OCI-LY3 (cell line): ENCODE measurements around the gene KCTD2.

Experiments used
- H2AFZ ChIP-seq: fragments of 200-600, 300-600 bp; shearing (Covaris generic); 2 replicates; pipeline ENCODE4 v1.6.0; 2014; ENCODE audit warnings: antibody characterized with exemption, low read depth, low read length
- H3K27ac ChIP-seq: fragments of 200-600, 300-600 bp; sonication (generic); 2 replicates; pipeline ENCODE4 v1.5.1; 2014; ENCODE audit warnings: mild to moderate bottlenecking, low read length, moderate library complexity, mixed read lengths
- H3K27me3 ChIP-seq: fragments of 200-600, 300-600 bp; sonication (generic); 2 replicates; pipeline ENCODE4 v1.6.1; 2014; ENCODE audit warnings: low read depth, low read length, mixed read lengths
- H3K36me3 ChIP-seq: fragments of 200-600, 300-600 bp; sonication (generic); replicated peaks from 2 replicates; pipeline ENCODE3; 2014; ENCODE audit warnings: low read depth, low read length, mixed read lengths
- H3K4me1 ChIP-seq: fragments of 300-600, 200-600 bp; sonication (generic); 2 replicates; pipeline ENCODE4 v1.6.1; 2014; ENCODE audit warnings: low read length, mixed read lengths
- H3K4me2 ChIP-seq: fragments of 200-600, 300-600 bp; sonication (generic); 2 replicates; pipeline ENCODE4 v1.6.1; 2014; ENCODE audit warnings: low read length, mixed read lengths
- H3K4me3 ChIP-seq: fragments of 300-600, 200-600 bp; sonication (generic); 2 replicates; pipeline ENCODE4 v1.5.1; 2014; ENCODE audit warnings: antibody characterized with exemption, mild to moderate bottlenecking, low read length, moderate library complexity
- H3K79me2 ChIP-seq: fragments of 300-600, 200-600 bp; shearing (Covaris generic); 2 replicates; pipeline ENCODE4 v1.6.1; 2014; ENCODE audit warnings: mild to moderate bottlenecking, low read length, mixed read lengths
- H3K9ac ChIP-seq: fragments of 300-600, 200-600 bp; shearing (Covaris generic); 2 replicates; pipeline ENCODE4 v1.6.0; 2014; ENCODE audit warnings: mild to moderate bottlenecking, low read length, moderate library complexity
- H3K9me3 ChIP-seq: fragments of 200-600, 300-600 bp; shearing (Covaris generic); 2 replicates; pipeline ENCODE4 v1.6.1; 2014; ENCODE audit warnings: low read length, mixed read lengths; ENCODE audit not compliant: insufficient read depth
- H4K20me1 ChIP-seq: fragments of 200-600, 300-600 bp; sonication (generic); 2 replicates; pipeline ENCODE4 v1.6.1; 2016; ENCODE audit warnings: low read length, mixed read lengths; ENCODE audit not compliant: insufficient read depth
- EZH2phosphoT487 ChIP-seq: fragments of 200-600 bp; shearing (Covaris generic); IDR thresholded peaks from 2 replicates; pipeline ENCODE4 v1.6.1; 2018; ENCODE audit warnings: antibody characterized with exemption, mixed run types, low read depth
- TF ChIP-seq, protein P1 (sequence below): fragments of 200-600, 300-600 bp; sonication (generic); IDR thresholded peaks from 2 replicates; pipeline ENCODE4 v1.5.1; 2014; ENCODE audit warnings: antibody characterized with exemption, low read length, low read depth

KCTD2 gene

DNA sequence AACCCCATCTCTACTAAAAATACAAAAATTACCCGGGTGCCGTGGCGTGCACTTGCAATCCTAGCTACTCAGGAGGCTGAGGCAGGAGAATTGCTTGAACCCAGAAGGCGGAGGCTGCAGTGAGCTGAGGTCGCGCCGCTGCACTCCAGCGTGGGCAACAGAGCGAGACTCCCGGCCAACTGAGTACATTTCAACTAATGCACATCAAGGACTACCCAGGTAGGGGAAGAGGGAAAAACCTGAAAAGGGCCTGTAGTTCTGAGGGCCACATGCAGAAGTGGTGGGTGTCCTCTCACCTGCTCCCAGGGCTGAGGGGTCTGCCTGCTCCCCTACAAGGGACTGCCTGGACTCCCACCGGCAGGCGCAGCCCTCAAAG is 40.1 kb downstream of the KCTD2 start:
- no peak for TF ChIP-seq EZH2phosphoT487
- TF ChIP-seq, protein P1, sequence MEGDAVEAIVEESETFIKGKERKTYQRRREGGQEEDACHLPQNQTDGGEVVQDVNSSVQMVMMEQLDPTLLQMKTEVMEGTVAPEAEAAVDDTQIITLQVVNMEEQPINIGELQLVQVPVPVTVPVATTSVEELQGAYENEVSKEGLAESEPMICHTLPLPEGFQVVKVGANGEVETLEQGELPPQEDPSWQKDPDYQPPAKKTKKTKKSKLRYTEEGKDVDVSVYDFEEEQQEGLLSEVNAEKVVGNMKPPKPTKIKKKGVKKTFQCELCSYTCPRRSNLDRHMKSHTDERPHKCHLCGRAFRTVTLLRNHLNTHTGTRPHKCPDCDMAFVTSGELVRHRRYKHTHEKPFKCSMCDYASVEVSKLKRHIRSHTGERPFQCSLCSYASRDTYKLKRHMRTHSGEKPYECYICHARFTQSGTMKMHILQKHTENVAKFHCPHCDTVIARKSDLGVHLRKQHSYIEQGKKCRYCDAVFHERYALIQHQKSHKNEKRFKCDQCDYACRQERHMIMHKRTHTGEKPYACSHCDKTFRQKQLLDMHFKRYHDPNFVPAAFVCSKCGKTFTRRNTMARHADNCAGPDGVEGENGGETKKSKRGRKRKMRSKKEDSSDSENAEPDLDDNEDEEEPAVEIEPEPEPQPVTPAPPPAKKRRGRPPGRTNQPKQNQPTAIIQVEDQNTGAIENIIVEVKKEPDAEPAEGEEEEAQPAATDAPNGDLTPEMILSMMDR: no peak
- Histone ChIP-seq H3K4me3 (peak overlapping the region; percentile 83), H3K27me3 (peaks cover 4% of the 10 kb centered on the region; the same call in 1 of the 2 replicates), H4K20me1 (no peaks in the 10 kb centered on the region), H3K27ac (no peak overlapping the region), H3K4me2 (peak overlapping the region; percentile 88), H2AFZ (peak overlapping the region; percentile 89), H3K36me3 (no peaks in the 10 kb centered on the region), H3K79me2 (no peaks in the 10 kb centered on the region), H3K4me1 (peaks cover 11% of the 10 kb centered on the region; the same call in 1 of the 2 replicates), H3K9me3 (no peaks in the 10 kb centered on the region), H3K9ac (peak overlapping the region; percentile 71; the same call in 1 of the 2 replicates)

DNA sequence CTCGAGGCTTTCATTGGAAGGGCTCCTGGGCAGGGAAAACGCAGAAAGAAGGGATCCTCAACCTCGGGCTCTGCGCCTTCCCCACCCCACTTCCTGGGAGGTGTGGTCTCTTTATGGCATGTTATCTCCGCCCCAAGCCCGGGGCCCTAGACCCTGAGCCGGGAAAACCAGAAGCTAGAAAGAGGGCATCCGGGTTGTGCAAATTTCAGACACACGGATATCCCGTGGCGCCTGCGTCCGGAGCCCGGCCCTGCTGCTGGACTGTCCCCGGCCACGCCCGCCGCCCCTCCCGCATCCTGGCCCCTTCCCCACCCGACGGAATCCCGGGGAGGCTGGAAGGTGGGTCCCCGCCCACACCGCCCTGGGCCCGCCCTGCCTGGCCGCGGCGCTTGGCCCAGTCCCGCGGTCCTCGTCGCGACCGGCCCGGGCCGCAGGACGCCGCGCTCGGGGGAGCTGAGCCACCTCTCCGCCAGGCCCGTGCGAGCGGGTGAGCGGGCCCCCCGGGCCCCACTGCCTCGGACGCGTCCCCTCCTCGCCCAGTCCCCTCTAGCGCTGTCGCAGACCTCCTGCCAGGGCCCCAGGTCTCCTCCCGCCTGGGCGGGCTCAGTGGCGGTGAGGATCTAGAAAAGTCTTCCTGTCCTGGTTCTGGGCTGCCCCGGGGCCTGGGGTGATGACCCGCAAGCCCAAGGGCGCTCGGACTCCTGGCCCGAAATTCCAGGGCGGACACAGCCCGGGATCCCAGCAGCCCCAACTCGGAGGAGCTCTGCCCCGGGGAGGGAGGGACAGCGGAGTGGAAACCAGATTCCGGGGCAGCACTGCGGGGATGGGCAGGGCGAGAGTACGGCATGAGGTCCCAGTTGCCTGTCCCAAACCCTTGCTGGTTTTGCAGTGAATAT is 40.8 kb downstream of the KCTD2 start, which contains the start of gene SLC16A5:
SLC16A5 (plus strand) TSS at position 397 of the 896 bp plus-strand sequence. CDS start 5,683 bp downstream, outside the sequence.
- Histone ChIP-seq H3K36me3 (no peaks in the 10 kb centered on the region), H3K4me3 (peak within 1 kb of the TSS; percentile 83), H2AFZ (peak within 1 kb of the TSS; percentile 89), H3K9ac (peak within 1 kb of the TSS; percentile 71), H3K79me2 (no peaks in the 10 kb centered on the region), H4K20me1 (no peaks in the 10 kb centered on the region), H3K4me2 (peak within 1 kb of the TSS; percentile 88), H3K27ac (no peak within 1 kb of the TSS), H3K27me3 (no peaks in the 10 kb centered on the region), H3K9me3 (no peaks in the 10 kb centered on the region), H3K4me1 (peaks cover 11% of the 10 kb centered on the region; the same call in 1 of the 2 replicates)
- TF ChIP-seq, protein P1: no peak
- TF ChIP-seq EZH2phosphoT487: no peak

DNA sequence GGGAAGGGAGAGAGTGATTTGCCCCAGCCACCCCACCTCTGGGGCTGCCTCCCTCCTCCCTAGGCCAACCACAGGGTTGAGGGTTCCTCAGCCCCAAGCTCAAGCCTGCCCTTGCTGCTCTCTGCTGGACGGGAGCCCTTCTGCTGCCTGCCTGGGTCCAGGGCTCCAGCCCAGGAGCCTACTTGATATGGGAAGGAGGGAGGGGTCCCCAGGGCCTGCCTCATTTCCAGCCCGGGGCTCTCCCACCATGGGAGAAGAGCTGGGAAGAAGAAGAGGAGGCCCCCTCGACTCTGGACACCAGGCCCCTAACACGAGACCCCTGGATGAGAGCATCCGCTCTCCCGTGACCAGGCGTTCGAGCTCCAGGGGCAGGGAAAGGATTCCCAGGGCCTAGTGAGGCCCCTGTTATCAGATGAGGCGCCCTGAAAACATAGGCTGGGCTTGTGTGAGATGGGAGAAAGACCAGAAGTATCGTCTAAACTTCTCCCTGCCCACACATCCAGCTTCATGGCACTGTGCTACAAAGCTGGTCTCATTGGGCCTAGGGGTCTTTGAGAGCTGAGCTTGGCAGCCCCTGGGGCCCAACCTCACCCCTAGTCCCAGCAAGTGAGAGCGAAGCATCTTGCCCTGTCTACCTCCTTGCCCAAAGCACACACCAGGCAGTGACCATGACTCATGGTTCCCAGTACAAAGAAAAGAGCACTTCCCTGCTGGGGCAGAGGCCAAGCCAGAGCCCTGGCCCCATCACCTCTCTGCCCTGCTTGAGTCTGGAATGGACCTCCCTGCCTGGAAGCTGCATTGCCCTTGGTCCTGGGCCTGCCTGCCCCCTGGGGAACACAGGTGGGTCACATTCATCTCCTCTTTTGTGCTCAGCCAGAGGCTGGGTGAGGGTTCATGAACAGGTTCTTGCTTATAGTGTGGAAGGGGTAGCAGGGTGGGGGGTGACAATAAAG is 41.7 kb downstream of the KCTD2 start:
- Histone ChIP-seq H3K36me3 (no peaks in the 10 kb centered on the region), H3K27me3 (no peaks in the 10 kb centered on the region), H3K4me1 (peaks cover 11% of the 10 kb centered on the region; the same call in 1 of the 2 replicates), H3K79me2 (no peaks in the 10 kb centered on the region), H3K9me3 (no peaks in the 10 kb centered on the region), H3K27ac (no peak overlapping the region), H2AFZ (peak overlapping the region; percentile 89; the same call in 1 of the 2 replicates), H3K4me3 (peak overlapping the region; percentile 83), H3K4me2 (peak overlapping the region; percentile 88), H4K20me1 (no peaks in the 10 kb centered on the region), H3K9ac (peak overlapping the region; percentile 71)
- TF ChIP-seq, protein P1: no peak
- TF ChIP-seq EZH2phosphoT487: no peak
